Activated T-helper 9 cell treated with anti-CD3 and anti-CD28 coated beads, Interleukin-2, amount 50 U/mL, for 16 hours (primary cell): ENCODE measurements around the gene NUDT8.
"Not testable (repeated sequence)": the region's sequence is repeated elsewhere in the genome, so short reads cannot be mapped to it uniquely, and the experiment has no call there.

Experiments
- DNase-seq: peaks from one replicate; pipeline ENCODE4 v3.0.0-alpha.2; 2020; ENCODE audit warnings: low read depth

The NUDT8 gene

GRCh38 chr11:67629386-67630227 lies at the start of gene NUDT8:
TSS of gene NUDT8 (minus strand) at chr11:67629937. CDS start at chr11:67629911, 26 bp downstream.
- DNase-seq: peak; percentile 82

- DNase-seq: no peak
Observed at GRCh38 chr11:67675058-67675747, 45.5 kb upstream of the NUDT8 start.

GRCh38 chr11:67674442-67674871 lies 44.7 kb upstream of the NUDT8 start, which contains the start of gene ALDH3B2:
TSS of gene ALDH3B2 (minus strand) at chr11:67674623. CDS start at chr11:67666935, 7,688 bp downstream.
- DNase-seq: no peak

- DNase-seq: no peak
Observed at GRCh38 chr11:67673902-67674301, 44.2 kb upstream of the NUDT8 start.

DNA sequence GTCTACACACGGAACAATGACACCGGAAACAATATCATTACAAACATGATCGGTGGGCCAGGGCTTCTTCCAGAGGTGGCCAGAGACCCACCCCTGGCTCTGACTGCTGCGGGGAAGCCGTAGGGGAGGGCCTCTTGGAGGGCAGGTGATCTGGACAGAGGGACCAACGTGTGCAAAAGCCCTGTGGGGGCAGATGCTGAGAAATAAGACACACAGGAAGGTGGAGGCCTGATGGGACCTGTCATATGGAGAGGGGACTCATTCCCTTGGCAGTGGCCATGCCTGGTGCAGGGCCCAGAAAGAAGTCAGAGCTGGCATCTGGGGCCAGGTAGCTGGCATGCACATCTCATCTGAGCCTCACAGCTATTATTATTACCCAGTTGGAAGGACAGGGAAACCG lies 43.6 kb upstream of the NUDT8 start:
- DNase-seq: no peak

DNA sequence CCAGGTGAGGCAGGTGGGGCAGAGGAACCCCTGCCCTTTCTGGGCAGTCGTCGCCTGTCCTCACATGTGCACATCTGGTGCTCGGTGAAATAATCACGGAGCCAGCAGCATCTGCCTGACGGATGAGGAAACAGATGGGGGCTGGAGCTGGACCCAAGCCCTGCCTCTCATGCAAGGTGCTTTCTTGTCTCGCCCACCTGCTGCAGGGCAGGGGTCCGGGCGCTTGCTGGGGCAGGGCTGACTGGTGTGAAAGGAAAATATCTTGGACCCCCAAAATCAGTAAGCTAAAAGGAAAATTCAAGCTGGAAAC lies 41.4 kb upstream of the NUDT8 start:
- no peak for DNase-seq

- no peak for DNase-seq
Observed at GRCh38 chr11:67670316-67671210, 40.8 kb upstream of the NUDT8 start.

GRCh38 chr11:67668192-67668551 lies 38.4 kb upstream of the NUDT8 start:
- DNase-seq: no peak

DNA sequence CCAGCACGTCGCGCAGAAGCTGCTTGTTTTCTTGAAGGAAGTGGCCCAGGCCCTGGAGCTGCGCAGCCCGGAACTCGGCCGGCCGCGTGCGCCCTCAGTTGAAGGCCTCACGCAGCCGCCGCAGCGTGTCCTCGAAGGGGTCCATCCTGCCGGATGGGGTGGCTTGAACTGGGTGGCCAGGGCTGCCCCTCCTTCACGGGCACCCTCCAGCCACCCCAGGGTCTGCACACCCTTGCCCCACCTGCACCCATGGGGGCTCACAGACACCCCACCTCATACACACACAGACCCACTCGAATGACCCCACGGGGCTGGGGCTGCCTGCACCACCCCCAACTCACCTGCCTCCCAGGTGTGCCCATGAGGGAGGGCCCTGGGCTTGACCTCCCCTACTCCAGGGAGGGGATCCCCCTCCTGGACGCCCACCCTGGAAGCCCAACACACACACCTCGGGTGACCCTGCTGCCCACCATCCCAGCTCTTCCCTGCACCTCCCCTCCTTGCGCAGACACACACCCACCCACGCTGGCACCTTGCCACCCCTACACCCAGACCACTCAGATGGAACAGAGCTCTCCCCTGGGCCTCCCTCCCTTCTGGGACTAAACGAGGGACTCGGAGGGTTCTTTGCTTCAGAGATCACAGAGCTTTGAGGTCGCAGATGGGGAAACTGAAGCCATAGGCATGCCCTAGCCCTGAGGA lies 37.9 kb upstream of the NUDT8 start:
- DNase-seq: no peak

DNA sequence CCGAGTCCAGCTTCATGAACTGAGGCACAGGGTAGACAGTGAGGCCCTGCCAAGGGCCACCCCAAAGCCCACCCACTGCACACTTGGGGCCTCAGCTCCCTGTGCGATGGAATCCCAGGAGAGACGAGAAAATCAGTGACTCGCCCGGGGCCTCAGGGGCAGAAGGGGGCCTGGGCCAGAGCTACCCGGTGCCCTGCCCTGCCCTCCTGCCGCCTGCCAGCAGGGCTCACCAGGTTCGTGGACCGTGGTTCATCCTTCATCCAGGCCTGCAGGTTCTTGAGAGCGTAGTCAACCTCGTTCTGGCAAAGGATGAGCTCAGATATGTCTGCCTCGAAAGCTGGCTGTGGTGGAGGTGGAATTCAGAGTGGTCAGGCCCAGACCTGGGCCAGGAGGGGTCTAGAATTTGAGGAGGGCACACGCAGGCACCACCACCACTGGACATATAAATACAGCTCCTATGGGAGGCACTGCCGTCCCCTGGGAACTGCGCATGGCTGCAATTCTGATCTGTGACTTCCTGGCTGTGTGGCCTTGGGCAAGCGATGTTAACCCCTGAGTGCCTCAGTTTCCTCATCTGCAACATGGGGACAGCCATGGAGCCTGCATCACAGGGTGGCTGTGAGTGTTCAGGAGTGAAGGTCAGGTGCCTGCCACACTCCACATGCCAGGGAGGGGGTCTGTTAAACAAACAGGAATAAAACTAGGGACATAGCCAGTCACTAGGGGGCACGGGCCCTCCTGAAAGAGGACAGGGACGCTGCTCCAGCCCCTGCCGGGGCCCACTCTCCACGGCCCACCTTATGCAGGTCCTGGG lies 37.1 kb upstream of the NUDT8 start:
- no peak for DNase-seq

DNA sequence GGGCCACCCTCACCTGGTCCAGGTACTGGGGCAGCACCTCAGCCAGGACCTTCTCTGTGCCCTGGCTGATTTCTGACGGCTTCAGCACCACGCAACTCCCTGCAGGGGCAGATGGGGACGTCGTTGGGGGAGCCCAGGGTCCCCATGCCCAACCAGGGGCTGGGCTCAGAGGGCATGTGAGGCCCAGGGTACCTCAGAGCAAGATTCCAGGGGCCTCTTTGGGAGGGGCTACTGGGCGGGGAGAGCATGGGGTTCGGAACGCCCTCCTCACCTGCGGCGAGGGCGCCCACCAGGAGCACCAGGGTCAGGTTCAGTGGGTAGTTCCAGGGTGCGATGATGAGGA lies 36.5 kb upstream of the NUDT8 start:
- DNase-seq: no peak

- no peak for DNase-seq
Observed at GRCh38 chr11:67665541-67666302, 36.0 kb upstream of the NUDT8 start.

GRCh38 chr11:67664696-67665540 lies 35.2 kb upstream of the NUDT8 start:
- DNase-seq: no peak

DNA sequence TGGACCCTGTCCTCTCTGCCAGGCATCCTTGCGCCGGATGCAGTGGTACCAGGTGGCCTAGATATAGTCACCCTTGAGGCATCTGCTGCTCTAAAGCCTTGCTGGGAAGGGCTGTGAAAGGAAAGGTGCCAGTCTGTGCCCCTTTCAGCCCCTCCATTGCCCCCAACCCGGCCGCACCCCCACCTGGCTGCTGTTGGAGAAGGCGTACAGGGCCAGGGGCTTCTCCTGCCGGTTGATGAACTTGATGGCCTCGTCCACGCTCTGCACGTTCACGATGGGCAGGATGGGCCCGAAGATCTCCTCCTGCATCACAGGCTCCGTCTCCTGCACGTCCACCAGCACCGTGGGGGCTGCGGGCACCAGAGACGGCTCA lies 34.5 kb upstream of the NUDT8 start:
- DNase-seq: no peak

- no peak for DNase-seq
Observed at GRCh38 chr11:67663532-67664212, 33.9 kb upstream of the NUDT8 start.

DNA sequence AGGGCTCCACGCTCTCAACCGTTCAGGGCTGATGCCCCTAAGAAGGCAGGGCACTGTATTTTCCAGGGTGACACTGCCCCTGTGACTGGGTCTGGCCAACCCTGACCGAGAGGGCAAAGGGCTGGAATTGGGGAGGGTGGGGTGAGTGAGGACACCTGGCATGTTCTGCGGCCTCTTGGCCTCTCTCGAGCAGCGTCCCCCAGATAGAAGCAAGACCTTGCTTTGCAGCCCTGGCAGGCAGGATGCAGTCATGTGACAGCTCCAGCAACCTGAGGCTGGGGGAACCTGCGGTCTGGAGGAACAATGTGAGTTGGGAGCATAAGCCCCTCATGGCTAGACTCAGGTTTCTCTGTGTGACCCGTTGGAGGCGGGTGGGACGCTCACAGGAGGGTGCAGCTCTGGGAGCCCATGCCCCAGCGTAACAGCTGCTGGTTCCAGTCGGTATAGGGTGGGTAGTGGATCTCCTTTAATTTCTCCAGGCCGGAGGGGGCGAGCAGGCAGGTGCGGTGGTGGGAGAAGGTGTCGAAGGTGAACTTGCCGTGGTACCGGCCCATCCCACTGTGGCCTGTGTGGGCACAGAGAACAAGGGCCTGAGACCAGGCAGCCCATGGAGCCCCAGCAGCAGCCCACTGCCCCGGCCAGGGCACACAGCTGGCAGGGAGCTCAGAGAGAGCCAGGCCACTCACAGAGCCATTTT lies 33.2 kb upstream of the NUDT8 start:
- no peak for DNase-seq

DNA sequence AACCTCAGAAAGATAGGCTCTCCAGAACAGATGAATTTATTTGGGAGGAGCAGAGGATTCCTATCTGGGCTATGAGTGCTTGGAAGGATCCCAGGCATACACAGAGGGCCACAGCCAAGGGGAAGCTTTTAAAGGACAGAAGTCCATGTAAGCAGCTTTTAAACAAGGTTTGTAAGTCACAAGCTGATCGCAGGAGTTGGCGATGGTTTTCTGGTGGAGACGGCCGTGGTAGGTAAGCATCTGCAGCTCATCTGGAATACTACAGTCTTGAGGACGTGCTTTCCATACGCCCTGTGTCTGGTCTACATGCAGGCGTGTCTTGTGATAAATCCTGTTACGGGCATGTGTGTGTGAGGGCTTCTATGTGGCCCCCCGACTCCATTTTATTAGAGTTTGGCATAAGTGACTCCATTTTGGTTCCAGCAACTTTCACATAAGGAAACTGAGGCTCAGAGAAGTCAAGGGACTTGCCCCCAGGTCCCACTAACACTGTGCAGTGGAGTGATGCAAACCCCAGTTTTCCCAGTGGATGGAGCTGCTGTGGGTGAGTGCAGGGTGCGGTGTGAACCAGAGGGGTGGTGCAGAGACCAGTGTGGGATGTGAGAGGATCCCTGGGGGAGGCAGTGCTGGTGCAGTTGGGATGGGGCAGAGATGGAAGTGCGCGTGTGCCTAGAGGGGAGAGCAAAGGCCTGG lies 32.6 kb upstream of the NUDT8 start:
- no peak for DNase-seq

GRCh38 chr11:67660752-67661151 lies 31.0 kb upstream of the NUDT8 start:
- not testable (repeated sequence) for DNase-seq
